Liver (tissue), 3 donors: Measurements from ENCODE around the gene RAB31.

ENCODE experiments used
- ATF3 ChIP-seq: IDR thresholded peaks from 2 replicates; pipeline ENCODE4 v1.6.1; 2016; ENCODE audit warnings: antibody characterized with exemption
- CTCF ChIP-seq: fragments of 150-350 bp; IDR thresholded peaks from 2 replicates; pipeline ENCODE4 v1.5.1; 2017; ENCODE audit warnings: improper control_type of control experiment, low read depth, low read length; ENCODE audit not compliant: missing input control
- FOXA1 ChIP-seq: IDR thresholded peaks from 2 replicates; pipeline ENCODE4 v1.6.1; 2016; ENCODE audit warnings: antibody characterized with exemption
- RAD21 ChIP-seq, 2 donors: IDR thresholded peaks; 2 replicates each; pipeline ENCODE4 v1.6.1; 2016; ENCODE audit warnings: antibody characterized with exemption in 2 of 2, mild to moderate bottlenecking in 2 of 2
- REST ChIP-seq: IDR thresholded peaks from 2 replicates; pipeline ENCODE4 v1.6.1; 2016; ENCODE audit warnings: antibody characterized with exemption, mild to moderate bottlenecking
- TAF1 ChIP-seq: conservative IDR thresholded peaks from 2 replicates; pipeline ENCODE4 v1.6.1; 2016; ENCODE audit warnings: antibody characterized with exemption, mild to moderate bottlenecking
- donor health status: healthy.
- donor health status: healthy.

- TF ChIP-seq REST (no peak), RAD21 (IDR thresholded peaks at IDR 0.05) (no peak), TAF1 (no peak), FOXA1 (no peak), CTCF (no peak), ATF3 (no peak)
Measured at GRCh38 chr18:9817725-9818422, 109.8 kb downstream of the RAB31 start.
